Mononuclear cell (primary cell): ENCODE measurements around the gene PPARA. TPM values are rescaled to one million over a fixed set of nuclear protein-coding genes. Genes with fewer than 3 reads are reported as not detected.

Experiments
- total RNA-seq: library from RNA; depleted of rRNA; stranded (reverse); fragments of >200 nt; gene quantifications from one replicate; pipeline ENCODE4 v1.2.3, GENCODE V29; 2012

The PPARA gene
- total RNA-seq, 1 donor, result 5.1 TPM

Other genes starting within 250 kb of the PPARA start
- gene WNT7B, start 173.4 kb upstream of the PPARA start, total RNA-seq, result not detected
- 1.6 TPM for gene CDPF1, start 99.8 kb downstream of the PPARA start, total RNA-seq
- gene PKDREJ, start 112.8 kb downstream of the PPARA start, total RNA-seq, result under 0.01 TPM
- 16.3 TPM for gene TTC38, start 117.5 kb downstream of the PPARA start, total RNA-seq
- gene GTSE1, start 146.3 kb downstream of the PPARA start, total RNA-seq, result 0.52 TPM
- 26.0 TPM for gene TRMU, start 185.2 kb downstream of the PPARA start, total RNA-seq